ENCODE data around the gene RAPGEF1. TPM values are rescaled to one million over a fixed set of nuclear protein-coding genes. Genes with fewer than 3 reads are reported as not detected.

Gene RAPGEF1
- total RNA-seq, 1 donor from 2014 or later, result 146 TPM

GRCh38 chr9:131679261-131680020, 60.4 kb downstream of the RAPGEF1 start:
- no peak for ATAC-seq
- Histone ChIP-seq H3K4me1 (peaks cover 71% of the 10 kb centered on the region), H3K27me3 (ENCODE audit: low read depth) (no peaks in the 10 kb centered on the region), H3K9me3 (no peaks in the 10 kb centered on the region), H3K4me3 (no peak overlapping the region), H3K36me3 (no peaks in the 10 kb centered on the region), H3K27ac (peak overlapping the region; percentile 80)
- DNase-seq, result no peak
- no peak for TF ChIP-seq CTCF (IDR thresholded peaks at IDR 0.05)
- intact Hi-C loops (cut with DNase I), result no loop called here

DNA sequence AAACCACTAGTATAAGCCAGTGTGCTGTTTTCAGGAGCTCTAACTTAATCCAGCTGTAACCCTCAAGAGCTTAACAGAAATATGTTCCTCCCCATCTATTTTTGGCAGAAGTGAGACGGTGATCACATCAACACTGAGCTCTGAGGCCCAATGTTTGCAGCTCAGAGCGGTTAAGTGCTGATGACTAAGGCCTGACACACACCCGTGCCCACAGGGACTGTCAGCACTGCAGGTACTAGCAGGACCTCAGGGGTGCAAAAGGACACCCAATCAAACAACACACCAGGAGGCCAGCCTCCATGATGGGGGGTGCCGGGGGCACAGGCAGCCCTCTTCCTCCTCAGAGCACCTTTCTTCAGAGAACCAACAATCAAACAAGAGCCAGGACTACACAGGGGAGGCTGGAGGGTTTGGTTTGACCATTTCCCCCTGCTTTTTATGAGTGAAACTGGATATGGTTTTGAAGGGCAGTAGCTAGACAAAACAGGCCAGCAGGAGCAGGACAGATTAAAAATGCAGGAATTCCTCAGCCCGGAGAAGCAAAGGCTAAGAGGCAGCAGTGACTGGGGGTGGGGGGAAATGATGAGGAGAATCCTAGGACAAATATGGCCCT, 61.3 kb downstream of the RAPGEF1 start:
- Histone ChIP-seq H3K9me3 (no peaks in the 10 kb centered on the region), H3K27me3 (ENCODE audit: low read depth) (no peaks in the 10 kb centered on the region), H3K4me3 (no peak overlapping the region), H3K4me1 (peaks cover 76% of the 10 kb centered on the region), H3K36me3 (no peaks in the 10 kb centered on the region), H3K27ac (peak overlapping the region; percentile 80)
- DNase-seq, result peak; percentile 67
- ATAC-seq, result peak; percentile 95 to 96
- TF ChIP-seq CTCF (IDR thresholded peaks at IDR 0.05), result no peak
- intact Hi-C loops (cut with DNase I), result no loop called here

- ATAC-seq (peak in 1 of 2 donors; percentile 29), DNase-seq (no peak)
- H3K27ac ChIP-seq, result peak overlapping the region; percentile 80
- no peaks in the 10 kb centered on the region for H3K36me3 ChIP-seq
- peaks cover 82% of the 10 kb centered on the region for H3K4me1 ChIP-seq
- intact Hi-C loops (cut with DNase I), result no loop called here
- no peak overlapping the region for H3K4me3 ChIP-seq
- no peaks in the 10 kb centered on the region for H3K9me3 ChIP-seq
- TF ChIP-seq CTCF (IDR thresholded peaks at IDR 0.05), result no peak
- no peaks in the 10 kb centered on the region for H3K27me3 ChIP-seq (ENCODE audit: low read depth)
These were observed 62.3 kb downstream of the RAPGEF1 start for GRCh38 chr9:131677444-131678180.

DNA sequence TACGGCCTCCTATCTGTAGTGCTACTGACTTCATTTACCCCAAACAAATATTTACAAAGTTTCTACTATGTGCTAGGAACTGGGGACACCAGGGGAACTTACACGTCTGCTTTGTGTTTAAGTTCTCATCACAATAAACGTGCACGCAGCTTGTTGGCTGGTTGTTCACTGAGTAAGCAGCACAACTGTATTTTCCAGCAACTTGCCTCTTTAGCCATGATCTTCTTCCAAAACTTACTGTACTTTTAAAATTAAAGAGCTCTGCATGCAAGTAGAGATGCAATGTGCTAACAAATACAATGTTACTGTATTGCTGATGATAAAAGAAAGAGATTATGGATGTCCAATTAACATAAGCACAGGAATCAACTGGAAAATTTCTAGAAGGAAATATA, 62.8 kb downstream of the RAPGEF1 start:
- no peak overlapping the region for H3K4me3 ChIP-seq
- TF ChIP-seq CTCF (IDR thresholded peaks at IDR 0.05), result no peak
- ATAC-seq (no peak), DNase-seq (no peak)
- no peaks in the 10 kb centered on the region for H3K27me3 ChIP-seq (ENCODE audit: low read depth)
- H3K36me3 ChIP-seq, result no peaks in the 10 kb centered on the region
- H3K4me1 ChIP-seq, result peaks cover 82% of the 10 kb centered on the region
- no peaks in the 10 kb centered on the region for H3K9me3 ChIP-seq
- intact Hi-C loops (cut with DNase I), result no loop called here
- H3K27ac ChIP-seq, result peak overlapping the region; percentile 80

GRCh38 chr9:131676431-131676972, 63.4 kb downstream of the RAPGEF1 start:
- TF ChIP-seq CTCF (IDR thresholded peaks at IDR 0.05), result no peak
- no peak for ATAC-seq
- intact Hi-C loops (cut with DNase I), result no loop called here
- no peak for DNase-seq
- peak overlapping the region; percentile 80 for H3K27ac ChIP-seq
- no peaks in the 10 kb centered on the region for H3K9me3 ChIP-seq
- H3K27me3 ChIP-seq (ENCODE audit: low read depth), result no peaks in the 10 kb centered on the region
- H3K36me3 ChIP-seq, result no peaks in the 10 kb centered on the region
- H3K4me3 ChIP-seq, result no peak overlapping the region
- peaks cover 84% of the 10 kb centered on the region for H3K4me1 ChIP-seq
